Stomach (tissue), 9 donors: ENCODE measurements around the gene PTPRM. TPM values are rescaled to one million over a fixed set of nuclear protein-coding genes. Genes with fewer than 3 reads are reported as not detected.

Source experiments
- DNase-seq, 2 donors: peaks; one replicate each; pipeline versions ENCODE4 v3.0.0 to v3.0.0-alpha.2; 2013 to 2019
- H3K27ac ChIP-seq, 5 donors: fragments of 200-600 bp in 4 of 5; sonication (generic) in 4 of 5; one replicate each; pipeline ENCODE4 v1.5.1; 2013 to 2019; ENCODE audit warnings: mild to moderate bottlenecking in 1 of 5, moderate library complexity in 1 of 5
- H3K27me3 ChIP-seq, 3 donors: fragments of 200-600 bp; sonication (generic); one replicate each; pipeline ENCODE4 v1.5.1; 2017 to 2019; ENCODE audit warnings: mixed run types in 1 of 3
- H3K36me3 ChIP-seq, 4 donors: fragments of 200-600 bp; sonication (generic); 1 replicate in 3 of 4; 2 replicates in 1 of 4; pipeline ENCODE4 v1.5.1; 2016 to 2019
- H3K4me1 ChIP-seq, 4 donors: fragments of 200-600 bp; sonication (generic); one replicate each; pipeline ENCODE4 v1.5.1; 2016 to 2019
- H3K4me3 ChIP-seq, 4 donors: fragments of 200-600 bp; sonication (generic) in 3 of 4; one replicate each; pipeline ENCODE4 v1.5.1; 2016 to 2019; ENCODE audit warnings: mild to moderate bottlenecking in 1 of 4
- H3K9me3 ChIP-seq, 4 donors: fragments of 200-600 bp; sonication (generic); one replicate each; pipeline ENCODE4 v1.5.1; 2016 to 2019
- EP300 ChIP-seq: sonication (generic); formaldehyde crosslinking; IDR thresholded peaks from one replicate; pipeline ENCODE4 v1.6.1; 2017; ENCODE audit warnings: antibody characterized with exemption
- POLR2A ChIP-seq, 4 donors: fragments of 450-650 bp; IDR thresholded peaks; one replicate each; pipeline ENCODE4 v1.6.1; 2016; ENCODE audit warnings: antibody characterized with exemption in 4 of 4, control low read depth in 2 of 4, mild to moderate bottlenecking in 1 of 4, moderate library complexity in 1 of 4
- POLR2AphosphoS5 ChIP-seq, 3 donors: sonication (generic); formaldehyde crosslinking; IDR thresholded peaks; one replicate each; pipeline ENCODE4 v1.6.1; 2016; ENCODE audit warnings: antibody characterized with exemption in 3 of 3
- WGBS, 5 donors: extraction: QIAGEN DNeasy Blood & Tissue Kit in 3 of 5; methylation state at CpG; one replicate each; pipeline versions ENCODE4 v1.1.5 to v1.1.7; 2013 to 2018; 5-methylcytosine and 5-hydroxymethylcytosine counted together
- intact Hi-C: fragments of 100-400 bp; cut with DNase I; formaldehyde crosslinking; loops from one replicate; pipeline ENCODE4 v1.15.1; 2023; ENCODE audit warnings: low total_unique reads
- polyA plus RNA-seq, 3 donors: library from polyadenylated mRNA; stranded (reverse); fragments of 200-250 nt; gene quantifications; one replicate each; pipeline ENCODE4 v1.2.3, GENCODE V29; 2013
- total RNA-seq, 5 donors: library from RNA; depleted of rRNA; stranded (reverse); fragments of >200 nt; gene quantifications; one replicate each; pipeline versions ENCODE4 v1.1.0 to v1.2.3, GENCODE V29; 2014 to 2016
- TF ChIP-seq, protein P1 (sequence below), 7 experiments: fragments of 450-650 bp in 4 of 7; fragments of 200-600 bp in 3 of 7; sonication (generic) in 3 of 7; IDR thresholded peaks; one replicate each; pipeline ENCODE4 v1.5.1; 2016 to 2019; ENCODE audit warnings: antibody characterized with exemption in 7 of 7, control low read depth in 2 of 7, mild to moderate bottlenecking in 1 of 7
- donor health status: healthy with polysubstance abuse.
- donor health status: Bipolar disorder and iron deficiency.
- donor health status: healthy.

The PTPRM gene
- total and polyA plus RNA-seq, 8 donors: 7.5 to 246 (median 58.2) TPM

DNA sequence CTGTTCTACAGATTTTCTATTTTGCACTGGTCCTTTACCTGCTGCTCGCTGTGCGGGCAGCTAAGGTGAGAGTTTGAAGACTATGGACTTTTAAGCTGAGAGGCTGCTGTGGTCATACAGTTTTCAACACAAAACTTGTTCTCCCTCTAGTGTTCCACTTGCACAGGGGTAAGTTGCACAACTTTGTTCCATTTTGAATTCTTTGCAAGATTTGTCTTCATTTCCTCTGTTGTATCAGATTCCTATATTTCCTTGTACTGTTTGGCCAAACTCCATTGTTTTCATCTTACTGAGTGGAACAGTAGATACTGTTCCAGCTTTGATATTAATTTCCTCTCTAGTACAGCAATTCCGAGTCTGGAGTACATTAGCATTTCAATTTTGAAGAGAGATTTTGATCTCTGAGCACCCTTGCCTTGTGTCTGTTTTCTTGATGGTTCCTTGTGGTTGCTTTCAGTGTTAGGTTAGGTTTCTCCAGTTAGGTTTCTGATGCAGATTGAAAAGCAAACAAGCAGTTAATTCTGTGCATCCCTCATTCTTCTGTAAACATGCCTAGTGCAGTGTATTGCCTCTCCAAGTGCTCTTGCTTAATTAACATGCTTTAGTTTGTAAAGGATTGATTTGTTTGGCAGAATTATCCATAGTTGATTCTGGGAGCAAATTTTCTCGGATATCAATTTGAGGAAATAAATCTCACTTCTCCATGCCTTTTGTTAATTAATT, 188.8 kb downstream of the PTPRM start:
- intact Hi-C loops: no loop called here
- WGBS, 5 donors: 63 to 80% (median 73%) methylated on average over 4 of the region's 4 CpGs
- peaks cover 14 to 54% (median 28%) of the 10 kb centered on the region in 4 donors for H3K4me1 ChIP-seq
- no peak for DNase-seq
- H3K27ac ChIP-seq: peak overlapping the region in 1 of 5 donors; percentile 12
- H3K4me3 ChIP-seq: no peak overlapping the region
- TF ChIP-seq POLR2A (IDR thresholded peaks at IDR 0.05): no peak
- no peak for TF ChIP-seq EP300
- TF ChIP-seq, protein P1, sequence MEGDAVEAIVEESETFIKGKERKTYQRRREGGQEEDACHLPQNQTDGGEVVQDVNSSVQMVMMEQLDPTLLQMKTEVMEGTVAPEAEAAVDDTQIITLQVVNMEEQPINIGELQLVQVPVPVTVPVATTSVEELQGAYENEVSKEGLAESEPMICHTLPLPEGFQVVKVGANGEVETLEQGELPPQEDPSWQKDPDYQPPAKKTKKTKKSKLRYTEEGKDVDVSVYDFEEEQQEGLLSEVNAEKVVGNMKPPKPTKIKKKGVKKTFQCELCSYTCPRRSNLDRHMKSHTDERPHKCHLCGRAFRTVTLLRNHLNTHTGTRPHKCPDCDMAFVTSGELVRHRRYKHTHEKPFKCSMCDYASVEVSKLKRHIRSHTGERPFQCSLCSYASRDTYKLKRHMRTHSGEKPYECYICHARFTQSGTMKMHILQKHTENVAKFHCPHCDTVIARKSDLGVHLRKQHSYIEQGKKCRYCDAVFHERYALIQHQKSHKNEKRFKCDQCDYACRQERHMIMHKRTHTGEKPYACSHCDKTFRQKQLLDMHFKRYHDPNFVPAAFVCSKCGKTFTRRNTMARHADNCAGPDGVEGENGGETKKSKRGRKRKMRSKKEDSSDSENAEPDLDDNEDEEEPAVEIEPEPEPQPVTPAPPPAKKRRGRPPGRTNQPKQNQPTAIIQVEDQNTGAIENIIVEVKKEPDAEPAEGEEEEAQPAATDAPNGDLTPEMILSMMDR (IDR thresholded peaks at IDR 0.05): peak in 2 of 7 experiments; percentile 16 to 37
- peak in 2 of 3 donors; percentile 7 to 13 for TF ChIP-seq POLR2AphosphoS5 (IDR thresholded peaks at IDR 0.05)
- H3K9me3 ChIP-seq: no peaks in the 10 kb centered on the region
- H3K36me3 ChIP-seq: no peaks in the 10 kb centered on the region
- no peaks in the 10 kb centered on the region for H3K27me3 ChIP-seq

DNA sequence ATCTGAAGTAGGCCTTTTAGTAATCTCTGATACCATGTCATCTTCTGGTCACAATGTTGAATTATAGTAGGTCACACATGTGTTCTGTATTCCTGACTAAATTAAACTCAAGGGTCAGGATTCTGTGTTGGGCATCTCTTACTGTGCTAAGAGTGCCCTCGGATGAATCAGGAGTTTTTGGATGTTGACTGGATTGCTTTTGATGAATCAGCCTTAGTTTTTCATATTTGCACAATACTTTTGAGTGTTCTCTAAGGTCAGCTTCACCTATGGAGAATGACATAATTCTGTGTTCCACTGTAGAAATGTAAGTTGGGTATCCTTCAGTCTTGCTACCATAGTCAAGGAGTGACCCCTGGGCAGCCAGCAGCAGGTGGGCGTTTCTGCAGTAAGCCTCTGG, 190.1 kb downstream of the PTPRM start:
- 76 to 95% (median 88%) methylated on average over 2 of the region's 2 CpGs for WGBS, 5 donors
- Histone ChIP-seq H3K27ac (no peak overlapping the region), H3K36me3 (no peaks in the 10 kb centered on the region), H3K9me3 (no peaks in the 10 kb centered on the region), H3K27me3 (no peaks in the 10 kb centered on the region), H3K4me1 (peaks cover 14 to 63% (median 35%) of the 10 kb centered on the region in 4 donors), H3K4me3 (no peak overlapping the region)
- DNase-seq: no peak
- TF ChIP-seq POLR2A (IDR thresholded peaks at IDR 0.05) (no peak), EP300 (no peak), POLR2AphosphoS5 (IDR thresholded peaks at IDR 0.05) (no peak)
- TF ChIP-seq, protein P1 (IDR thresholded peaks at IDR 0.05): no peak
- intact Hi-C loops: no loop called here

DNA sequence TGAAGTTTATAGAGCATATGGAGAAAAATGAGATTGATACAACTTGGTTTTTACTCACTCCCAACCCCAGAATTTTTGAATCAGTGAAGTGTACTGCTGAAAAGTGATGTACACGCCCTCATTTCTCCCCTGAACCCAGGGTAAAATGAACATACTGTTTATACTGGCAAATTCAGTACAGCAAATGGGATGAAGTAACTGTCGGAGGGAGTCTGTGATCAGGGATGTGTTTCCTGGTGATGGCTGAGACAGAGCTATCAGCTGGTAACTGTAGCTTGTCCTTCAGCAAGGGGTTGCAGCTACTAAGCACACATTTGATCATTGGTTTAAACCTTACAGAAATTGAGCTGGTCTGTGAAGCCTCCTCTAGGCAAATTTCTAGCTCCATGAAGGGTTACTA, 191.6 kb downstream of the PTPRM start:
- H3K9me3 ChIP-seq: no peaks in the 10 kb centered on the region
- intact Hi-C loops: no loop called here
- no peak for DNase-seq
- peaks cover 14 to 69% (median 34%) of the 10 kb centered on the region in 4 donors for H3K4me1 ChIP-seq
- TF ChIP-seq POLR2AphosphoS5 (IDR thresholded peaks at IDR 0.05): no peak
- TF ChIP-seq POLR2A (IDR thresholded peaks at IDR 0.05): no peak
- TF ChIP-seq, protein P1 (IDR thresholded peaks at IDR 0.05): no peak
- no peak for TF ChIP-seq EP300
- no peaks in the 10 kb centered on the region for H3K36me3 ChIP-seq
- no peak overlapping the region for H3K27ac ChIP-seq
- WGBS, 5 donors: 54 to 83% (median 72%) methylated on average over 2 of the region's 2 CpGs
- no peaks in the 10 kb centered on the region for H3K27me3 ChIP-seq
- H3K4me3 ChIP-seq: no peak overlapping the region

DNA sequence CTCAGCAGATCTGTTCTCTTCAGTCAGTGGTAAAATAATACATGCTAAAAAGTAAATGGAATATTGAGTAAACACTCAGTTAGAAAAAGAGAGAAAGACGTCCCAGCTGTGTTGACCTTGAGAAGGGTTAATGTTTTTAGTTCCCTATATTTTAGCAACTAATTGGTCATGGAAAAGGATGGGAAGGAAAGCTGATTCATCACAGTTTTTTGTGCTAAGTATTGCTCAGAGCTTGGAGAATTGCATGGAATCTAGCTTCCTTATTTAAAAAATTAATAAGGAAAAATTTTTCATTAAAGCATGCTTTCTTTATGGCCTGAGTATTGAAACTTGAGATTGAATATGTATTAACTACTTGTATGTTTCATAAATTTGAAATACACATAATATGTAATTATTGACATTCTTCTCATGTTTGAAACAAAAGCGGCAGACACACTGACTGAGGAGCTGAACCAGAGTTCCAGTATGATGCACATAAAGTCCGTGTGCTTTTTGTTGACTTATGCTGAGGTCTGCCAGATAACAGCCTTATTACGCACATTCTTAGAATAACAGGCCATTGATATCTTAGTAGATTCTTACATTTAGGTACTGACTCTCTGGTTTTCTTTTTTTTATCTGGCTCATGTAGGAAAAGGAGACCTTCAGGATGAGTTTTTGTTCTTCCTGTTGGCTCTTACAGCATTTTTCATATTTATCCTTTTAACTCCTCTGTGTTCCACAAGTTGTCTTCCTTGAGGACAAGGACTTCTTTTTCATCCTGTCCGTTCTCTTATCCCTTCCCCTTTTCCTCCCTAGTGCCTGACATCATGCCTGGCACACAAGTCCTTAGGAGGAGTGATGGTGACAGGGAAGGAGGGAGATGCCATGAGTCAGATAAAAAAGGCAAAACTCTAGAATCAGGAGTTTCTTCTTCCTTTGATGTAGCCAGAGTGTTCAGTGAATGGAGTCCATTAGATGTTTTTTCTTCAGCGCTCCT, 194.1 kb downstream of the PTPRM start:
- H3K36me3 ChIP-seq: no peaks in the 10 kb centered on the region
- intact Hi-C loops: no loop called here
- no peaks in the 10 kb centered on the region for H3K27me3 ChIP-seq
- 37 to 53% (median 44%) methylated on average over 6 of the region's 6 CpGs for WGBS, 5 donors
- no peak overlapping the region for H3K27ac ChIP-seq
- TF ChIP-seq POLR2AphosphoS5 (IDR thresholded peaks at IDR 0.05): peak in 1 of 3 donors; percentile 8
- no peak for TF ChIP-seq POLR2A (IDR thresholded peaks at IDR 0.05)
- TF ChIP-seq EP300: no peak
- TF ChIP-seq, protein P1 (IDR thresholded peaks at IDR 0.05): no peak
- H3K4me1 ChIP-seq: peaks cover 0 to 53% (median 16%) of the 10 kb centered on the region in 4 donors
- H3K4me3 ChIP-seq: no peak overlapping the region
- no peaks in the 10 kb centered on the region for H3K9me3 ChIP-seq
- peak in 1 of 2 donors; percentile 36 for DNase-seq
